Adipocyte (in vitro differentiated cells): Measurements from ENCODE around the gene MYO7B.

ENCODE experiments used
- DNase-seq: peaks from one replicate; pipeline ENCODE4 v3.0.0-alpha.2; 2015; ENCODE audit warnings: low read depth
- H3K27me3 ChIP-seq: replicated peaks from 2 replicates; pipeline ENCODE4 v1.7.0; 2013; ENCODE audit warnings: mild to moderate bottlenecking, low read length, moderate library complexity; ENCODE audit not compliant: control insufficient read depth, insufficient read depth
- H3K36me3 ChIP-seq: 2 replicates; pipeline ENCODE4 v1.7.0; 2013; ENCODE audit warnings: low read length, mild to moderate bottlenecking, moderate library complexity; ENCODE audit not compliant: control insufficient read depth, insufficient read depth, severe bottlenecking
- H3K4me1 ChIP-seq: 2 replicates; pipeline ENCODE4 v1.7.0; 2013; ENCODE audit warnings: mild to moderate bottlenecking, low read length, moderate library complexity; ENCODE audit not compliant: control insufficient read depth, insufficient read depth
- H3K4me3 ChIP-seq: 2 replicates; pipeline ENCODE4 v1.7.0; 2013; ENCODE audit warnings: mild to moderate bottlenecking, low read length, moderate library complexity
- H3K9ac ChIP-seq: 2 replicates; pipeline ENCODE4 v1.7.0; 2013; ENCODE audit warnings: mild to moderate bottlenecking, low read length, moderate library complexity
- H3K9me3 ChIP-seq: 2 replicates; pipeline ENCODE4 v1.7.0; 2013; ENCODE audit warnings: mild to moderate bottlenecking, low read length, moderate library complexity; ENCODE audit not compliant: control insufficient read depth

MYO7B gene

GRCh38 chr2:127632592-127633489, 97.4 kb downstream of the MYO7B start:
- no peaks in the 10 kb centered on the region for H3K27me3 ChIP-seq
- H3K9ac ChIP-seq: no peak overlapping the region
- no peaks in the 10 kb centered on the region for H3K36me3 ChIP-seq
- H3K9me3 ChIP-seq: no peaks in the 10 kb centered on the region
- H3K4me1 ChIP-seq: peaks cover 13% of the 10 kb centered on the region
- DNase-seq: no peak
- no peak overlapping the region for H3K4me3 ChIP-seq

DNA sequence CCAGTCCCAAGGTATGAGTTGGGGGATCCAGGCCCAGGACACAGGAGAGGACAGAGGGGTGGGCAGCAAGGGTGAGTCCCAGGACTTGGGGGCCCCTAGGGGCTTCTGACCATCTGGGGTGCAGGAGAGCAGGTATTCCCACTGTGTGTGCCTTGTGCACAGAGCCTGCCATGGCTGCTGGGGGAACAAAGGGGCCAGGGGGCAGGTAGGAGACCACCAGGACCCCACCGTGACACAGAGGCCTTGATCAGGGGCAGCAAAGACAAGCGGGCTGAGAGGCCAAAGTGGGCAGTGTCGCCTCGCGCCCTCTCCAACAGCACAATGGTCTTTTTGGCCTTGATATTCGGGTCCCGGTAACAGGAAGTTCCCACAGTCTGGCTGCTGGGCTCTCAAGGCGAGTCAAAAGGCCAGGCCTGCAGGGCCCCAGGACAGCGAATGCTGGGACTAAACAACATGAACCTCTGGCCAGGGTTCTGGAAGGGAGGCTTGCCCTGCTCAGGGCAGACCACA, 98.1 kb downstream of the MYO7B start:
- H3K4me3 ChIP-seq: no peak overlapping the region
- H3K36me3 ChIP-seq: no peaks in the 10 kb centered on the region
- no peak for DNase-seq
- no peak overlapping the region for H3K9ac ChIP-seq
- peaks cover 16% of the 10 kb centered on the region for H3K4me1 ChIP-seq
- no peaks in the 10 kb centered on the region for H3K27me3 ChIP-seq
- no peaks in the 10 kb centered on the region for H3K9me3 ChIP-seq

DNA sequence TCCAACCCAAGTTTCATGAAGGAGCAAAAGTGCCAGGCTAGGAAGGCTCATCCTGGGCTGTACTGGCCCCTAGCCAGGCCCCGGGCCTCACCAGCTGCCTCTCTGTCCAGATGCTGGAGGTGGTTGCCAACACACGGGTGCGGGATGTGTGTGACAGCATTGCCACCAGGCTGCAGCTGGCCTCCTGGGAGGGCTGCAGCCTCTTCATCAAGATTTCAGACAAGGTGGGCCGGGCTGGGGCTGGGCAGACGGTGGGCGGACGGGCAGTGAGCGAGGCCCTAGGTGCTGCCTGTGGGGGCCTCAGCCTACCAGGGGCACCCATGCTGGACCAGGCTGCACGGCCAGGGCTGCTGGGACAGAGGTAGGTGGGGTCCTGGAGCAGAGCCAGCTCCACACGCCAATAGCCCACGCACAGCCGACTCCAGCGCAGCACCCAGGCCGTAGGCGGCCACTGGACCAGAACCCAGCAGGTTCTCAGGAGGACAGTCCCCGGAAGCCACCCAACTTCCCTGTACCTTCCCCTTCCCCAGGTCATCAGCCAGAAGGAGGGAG, 98.7 kb downstream of the MYO7B start:
- no peak for DNase-seq
- H3K36me3 ChIP-seq: no peaks in the 10 kb centered on the region

GRCh38 chr2:127634626-127635379, 99.3 kb downstream of the MYO7B start:
- Histone ChIP-seq H3K36me3 (no peaks in the 10 kb centered on the region), H3K4me1 (peaks cover 16% of the 10 kb centered on the region), H3K9ac (no peak overlapping the region), H3K4me3 (no peak overlapping the region), H3K9me3 (no peaks in the 10 kb centered on the region), H3K27me3 (no peaks in the 10 kb centered on the region)
- no peak for DNase-seq

More for the DNA sequence above, 98.7 kb downstream of the MYO7B start:
- Histone ChIP-seq H3K9me3 (no peaks in the 10 kb centered on the region), H3K4me3 (no peak overlapping the region), H3K9ac (no peak overlapping the region), H3K27me3 (no peaks in the 10 kb centered on the region), H3K4me1 (peaks cover 16% of the 10 kb centered on the region)

DNA sequence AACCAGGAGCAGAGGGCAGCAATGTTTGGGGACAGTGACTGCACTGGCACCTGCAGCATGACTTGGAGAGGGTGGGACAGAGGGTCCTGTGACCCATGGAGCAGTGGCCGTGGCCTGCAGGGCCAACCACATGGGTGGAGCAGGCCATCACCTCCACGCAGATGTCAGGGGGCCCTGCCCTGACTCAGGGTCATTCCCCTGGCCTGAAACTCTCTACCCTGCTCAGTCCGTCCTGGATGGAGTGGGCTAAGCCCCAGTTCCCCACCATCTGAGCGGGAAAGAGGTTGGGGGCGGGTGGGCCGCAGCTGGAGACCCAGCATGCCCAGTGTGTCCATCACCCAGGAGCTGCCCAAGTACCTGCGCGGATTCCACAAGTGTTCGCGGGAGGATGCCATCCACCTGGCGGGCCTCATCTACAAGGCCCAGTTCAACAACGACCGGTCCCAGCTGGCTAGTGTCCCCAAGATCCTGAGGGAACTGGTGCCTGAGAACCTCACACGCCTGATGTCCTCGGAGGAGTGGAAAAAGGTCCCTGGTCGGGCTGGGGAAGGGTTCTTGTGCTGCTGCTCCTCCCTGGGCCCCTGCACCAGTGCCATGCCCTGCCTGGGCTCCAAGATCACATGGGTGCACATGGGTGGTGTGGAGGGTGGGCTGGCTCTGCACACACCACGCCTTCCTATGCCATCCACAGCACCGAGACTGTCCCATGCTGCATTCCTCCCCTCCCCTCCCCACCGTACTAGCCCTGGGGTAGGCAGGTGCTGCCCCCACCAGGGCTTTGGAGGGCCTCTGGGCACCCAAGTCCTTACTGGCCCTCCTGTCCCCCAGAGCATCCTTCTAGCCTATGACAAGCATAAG, 100.1 kb downstream of the MYO7B start:
- Histone ChIP-seq H3K36me3 (no peaks in the 10 kb centered on the region), H3K4me3 (no peak overlapping the region), H3K9ac (no peak overlapping the region), H3K27me3 (no peaks in the 10 kb centered on the region), H3K9me3 (no peaks in the 10 kb centered on the region), H3K4me1 (peaks cover 16% of the 10 kb centered on the region)
- no peak for DNase-seq

DNA sequence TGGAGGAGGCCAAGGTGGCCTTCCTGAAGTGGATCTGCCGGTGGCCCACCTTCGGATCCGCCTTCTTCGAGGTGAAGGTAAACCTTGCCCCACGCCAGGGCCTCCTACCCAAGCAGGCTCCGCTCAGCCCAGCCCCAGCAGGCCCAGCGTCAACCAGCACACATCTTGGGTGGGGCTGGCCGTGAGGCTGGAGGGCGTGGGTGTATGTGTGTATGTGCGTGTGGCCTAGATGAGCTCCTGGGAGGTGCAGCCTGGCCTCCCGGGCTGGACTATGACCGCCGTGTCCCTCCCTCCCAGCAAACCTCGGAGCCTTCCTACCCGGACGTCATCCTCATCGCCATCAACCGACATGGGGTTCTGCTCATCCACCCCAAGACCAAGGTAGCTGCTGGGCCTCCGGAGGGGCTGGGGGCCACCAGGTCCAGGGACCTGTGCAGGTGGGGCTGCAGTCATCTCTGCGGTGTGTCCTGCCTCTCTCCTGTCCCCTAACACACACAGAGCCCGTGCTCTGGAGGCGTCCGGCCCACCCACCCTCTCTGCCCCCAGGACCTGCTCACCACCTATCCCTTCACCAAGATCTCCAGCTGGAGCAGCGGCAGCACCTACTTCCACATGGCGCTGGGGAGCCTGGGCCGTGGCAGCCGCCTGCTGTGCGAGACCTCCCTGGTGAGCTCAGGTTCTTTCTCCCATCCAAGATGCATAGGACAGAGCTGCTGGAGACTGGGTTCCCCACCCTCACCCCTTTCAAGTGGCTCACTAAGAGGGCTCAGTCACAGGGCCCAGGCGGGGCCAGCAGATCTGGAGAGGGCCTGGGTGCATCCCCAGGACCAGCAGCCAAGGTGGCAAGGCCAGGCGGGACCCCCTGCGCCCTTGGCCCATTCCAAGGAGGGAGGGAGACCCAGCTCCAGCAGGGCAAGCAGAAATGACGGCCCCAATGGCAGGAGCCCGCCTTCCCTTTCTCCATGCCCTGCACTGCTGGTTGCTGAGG, 101.1 kb downstream of the MYO7B start:
- peak overlapping the region; percentile 51 for H3K9ac ChIP-seq
- DNase-seq: no peak
- H3K4me1 ChIP-seq: peaks cover 16% of the 10 kb centered on the region

GRCh38 chr2:127637236-127637630, 101.8 kb downstream of the MYO7B start:
- no peak for DNase-seq
- Histone ChIP-seq H3K9me3 (no peaks in the 10 kb centered on the region), H3K4me3 (no peak overlapping the region), H3K27me3 (no peaks in the 10 kb centered on the region), H3K9ac (peak overlapping the region; percentile 51), H3K4me1 (peaks cover 16% of the 10 kb centered on the region), H3K36me3 (no peaks in the 10 kb centered on the region)

More for the DNA sequence above, 101.1 kb downstream of the MYO7B start:
- Histone ChIP-seq H3K9me3 (no peaks in the 10 kb centered on the region), H3K4me3 (no peak overlapping the region), H3K36me3 (no peaks in the 10 kb centered on the region), H3K27me3 (no peaks in the 10 kb centered on the region)

DNA sequence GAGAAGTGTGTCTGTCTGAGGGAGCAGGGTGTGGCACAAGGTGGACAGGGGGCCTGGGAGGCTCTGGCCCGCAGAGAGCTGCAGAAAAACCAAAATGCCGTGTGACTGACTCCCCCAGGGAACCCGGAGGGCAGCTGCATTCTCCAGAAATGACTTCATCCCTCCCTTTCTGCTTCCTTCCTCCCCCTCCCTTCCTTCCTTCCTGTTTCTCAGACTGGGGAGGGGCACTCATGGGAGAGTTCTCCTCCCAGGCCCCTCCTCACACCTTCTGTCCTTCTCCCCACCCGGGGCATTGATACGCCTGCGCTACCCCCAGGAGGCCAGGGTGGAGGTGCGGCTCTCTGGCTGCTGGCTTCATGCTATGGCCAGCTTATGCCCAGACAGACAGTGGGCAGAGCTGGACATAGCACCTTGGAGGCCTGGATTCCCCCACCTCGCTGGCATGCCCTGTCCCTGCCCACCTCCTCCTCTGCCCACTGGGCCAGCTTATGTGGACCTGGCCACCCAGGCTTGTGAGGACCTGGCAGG, 102.3 kb downstream of the MYO7B start:
- DNase-seq: peak; percentile 87
- no peaks in the 10 kb centered on the region for H3K36me3 ChIP-seq
- H3K9me3 ChIP-seq: no peaks in the 10 kb centered on the region
- H3K9ac ChIP-seq: peak overlapping the region; percentile 51
- H3K27me3 ChIP-seq: no peaks in the 10 kb centered on the region
- H3K4me3 ChIP-seq: no peak overlapping the region
- peaks cover 16% of the 10 kb centered on the region for H3K4me1 ChIP-seq

DNA sequence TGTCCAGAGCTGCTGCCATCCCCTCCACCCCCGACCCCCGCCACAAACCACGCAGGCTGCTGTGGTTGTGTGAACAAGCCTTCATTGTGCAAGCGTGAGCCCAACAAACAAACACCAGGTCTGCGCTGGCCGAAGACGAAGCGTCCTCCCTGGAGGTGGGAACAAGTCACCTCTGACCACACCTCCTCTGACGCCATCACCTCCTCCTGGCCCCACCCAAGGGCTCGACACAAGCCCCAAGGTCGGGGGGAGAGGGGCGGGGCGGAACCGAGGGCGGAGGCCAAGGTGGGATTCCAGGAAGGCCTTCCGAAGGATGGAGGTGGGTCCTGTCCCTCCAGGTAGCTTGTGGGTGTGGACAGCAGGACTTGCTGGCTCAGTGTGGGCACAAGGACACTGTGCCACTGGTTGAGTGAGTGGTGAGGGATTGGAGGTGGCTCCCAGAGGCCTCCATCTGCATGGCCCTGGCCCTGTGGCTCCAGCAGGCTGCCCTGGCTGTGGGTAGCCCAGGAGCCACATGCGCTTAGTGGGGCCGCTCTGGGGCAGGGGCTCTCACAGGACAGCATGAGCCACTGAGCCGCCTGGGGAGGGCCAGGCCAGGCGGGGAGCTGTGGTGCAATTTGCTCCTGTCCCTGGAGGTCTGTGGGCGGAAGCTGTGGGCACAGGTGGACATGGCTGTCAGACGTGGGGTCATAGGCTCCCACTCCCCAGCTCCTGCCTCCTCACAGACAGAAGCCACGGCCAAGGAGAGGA, 103.1 kb downstream of the MYO7B start:
- Histone ChIP-seq H3K9ac (peak overlapping the region; percentile 45), H3K4me1 (peaks cover 16% of the 10 kb centered on the region), H3K36me3 (no peaks in the 10 kb centered on the region), H3K27me3 (no peaks in the 10 kb centered on the region), H3K4me3 (no peak overlapping the region), H3K9me3 (no peaks in the 10 kb centered on the region)
- DNase-seq: no peak
